OCI-LY7 (cell line): ENCODE results near the gene CHD3. TPM values are rescaled to one million over a fixed set of nuclear protein-coding genes. Genes with fewer than 3 reads are reported as not detected.

Experiments
- BruUV-seq: library from RNA; stranded (reverse); fragments of 400-500 nt; replicated peaks from 2 replicates; lab custom pipeline; 2021; lab: Mats Ljungman, UMichigan
- CTCF ChIA-PET: fragments of 300-600 bp; sonication (Branson Sonifier 250); formaldehyde crosslinking; loops from one replicate; lab custom pipeline; 2022; ENCODE audit warnings: antibody characterized with exemption; ENCODE audit not compliant: unreplicated experiment; lab: Charles Lee
- POLR2A ChIA-PET: fragments of 300-600 bp; sonication (Branson Sonifier 250); formaldehyde crosslinking; loops from one replicate; lab custom pipeline; 2022; ENCODE audit warnings: antibody characterized with exemption; lab: Charles Lee
- DNase-seq: peaks from one replicate; pipeline ENCODE4 v3.0.0-alpha.2; 2015; ENCODE audit warnings: low spot score
- H2AFZ ChIP-seq: fragments of 200-600 bp; sonication (generic), shearing (Covaris generic); 2 replicates; pipeline ENCODE4 v1.6.1; 2014; ENCODE audit warnings: mild to moderate bottlenecking, antibody characterized with exemption, low read length, moderate library complexity
- H3K27ac ChIP-seq: fragments of 200-600 bp; sonication (generic); 2 replicates; pipeline ENCODE4 v1.5.1; 2014; ENCODE audit warnings: mixed run types, low read depth, mild to moderate bottlenecking, moderate library complexity, low read length, inconsistent platforms; ENCODE audit not compliant: poor library complexity, severe bottlenecking
- H3K36me3 ChIP-seq: fragments of 200-600 bp; sonication (generic); 2 replicates; pipeline ENCODE4 v1.6.1; 2014; ENCODE audit warnings: mild to moderate bottlenecking, antibody characterized with exemption, low read length, moderate library complexity, mixed read lengths; ENCODE audit not compliant: insufficient read depth
- H3K4me1 ChIP-seq: fragments of 200-600 bp; sonication (generic); 2 replicates; pipeline ENCODE4 v1.5.1; 2014; ENCODE audit warnings: mild to moderate bottlenecking, low read length; ENCODE audit not compliant: insufficient read depth, poor library complexity, severe bottlenecking
- H3K4me2 ChIP-seq: fragments of 200-600 bp; sonication (generic); 2 replicates; pipeline ENCODE4 v1.6.1; 2014; ENCODE audit warnings: mild to moderate bottlenecking, low read length
- H3K4me3 ChIP-seq: fragments of 200-600 bp; sonication (generic); 2 replicates; pipeline ENCODE4 v1.5.1; 2014; ENCODE audit warnings: mild to moderate bottlenecking, low read depth, low read length; ENCODE audit not compliant: poor library complexity, severe bottlenecking
- H3K79me2 ChIP-seq: fragments of 200-600 bp; sonication (generic); 2 replicates; pipeline ENCODE4 v1.6.1; 2016; ENCODE audit warnings: low read depth, mild to moderate bottlenecking, low read length, moderate library complexity, mixed read lengths; ENCODE audit not compliant: insufficient read depth
- H3K9me2 ChIP-seq: fragments of 200-600 bp; sonication (generic); 2 replicates; pipeline ENCODE4 v1.6.1; 2016; ENCODE audit warnings: mild to moderate bottlenecking, low read length, mixed read lengths; ENCODE audit not compliant: insufficient read depth
- H3K9me3 ChIP-seq: fragments of 200-600 bp; sonication (generic); 2 replicates; pipeline ENCODE4 v1.6.1; 2014; ENCODE audit warnings: mild to moderate bottlenecking, mixed run types, low read length, mixed read lengths
- H4K20me1 ChIP-seq: fragments of 200-600 bp; sonication (generic); 2 replicates; pipeline ENCODE4 v1.6.1; 2014; ENCODE audit warnings: mild to moderate bottlenecking, antibody characterized with exemption, low read length, moderate library complexity, mixed read lengths; ENCODE audit not compliant: insufficient read depth
- CTCF ChIP-seq: fragments of 200-600 bp; sonication (generic); conservative IDR thresholded peaks from 2 replicates; pipeline ENCODE4 v1.5.1; 2014; ENCODE audit warnings: mild to moderate bottlenecking, antibody characterized with exemption, low read length, moderate library complexity, mixed read lengths
- EZH2phosphoT487 ChIP-seq: fragments of 200-600 bp; sonication (generic); IDR thresholded peaks from 2 replicates; pipeline ENCODE4 v1.6.1; 2018; ENCODE audit warnings: low read depth, borderline replicate concordance, mild to moderate bottlenecking, mixed run types, antibody characterized with exemption, low read length, moderate library complexity, mixed read lengths
- intact Hi-C: fragments of 100-400 bp; cut with micrococcal nuclease; formaldehyde crosslinking; loops from one replicate; pipeline ENCODE4 v1.10.0; 2022; ENCODE audit not compliant: unreplicated experiment
- total RNA-seq, 2 experiments: library from RNA; depleted of rRNA in 1 of 2; stranded (reverse); fragments of >200 nt in 1 of 2; shearing (Covaris generic) in 1 of 2; gene quantifications; 2 replicates each; pipeline ENCODE4 v1.2.3, GENCODE V29; 2014 to 2022

CHD3 gene
- total RNA-seq, 2 experiments from 2014 or later: 42.5 to 126 TPM

- DNase-seq: no peak
- H2AFZ ChIP-seq: no peak overlapping the region
- no peaks in the 10 kb centered on the region for H3K9me3 ChIP-seq
- peaks cover 91% of the 10 kb centered on the region for H3K36me3 ChIP-seq
- TF ChIP-seq CTCF (no peak), EZH2phosphoT487 (no peak)
- H3K27ac ChIP-seq: no peak overlapping the region
- BruUV-seq: TSS peak; percentile 61
- CTCF ChIA-PET: no interaction called here
- no peaks in the 10 kb centered on the region for H4K20me1 ChIP-seq
- POLR2A ChIA-PET: no interaction called here
- no peaks in the 10 kb centered on the region for H3K9me2 ChIP-seq
- H3K4me1 ChIP-seq: no peaks in the 10 kb centered on the region
- intact Hi-C loops: no loop called here
- no peak overlapping the region for H3K4me2 ChIP-seq
- no peaks in the 10 kb centered on the region for H3K79me2 ChIP-seq
- no peak overlapping the region for H3K4me3 ChIP-seq
Observed at GRCh38 chr17:7940743-7941142, 52.2 kb downstream of the CHD3 start.

GRCh38 chr17:7943291-7943690 is 54.7 kb downstream of the CHD3 start:
- H3K79me2 ChIP-seq: no peaks in the 10 kb centered on the region
- H3K27ac ChIP-seq: no peak overlapping the region
- H3K4me2 ChIP-seq: no peak overlapping the region
- no peak overlapping the region for H3K4me3 ChIP-seq
- peaks cover 91% of the 10 kb centered on the region for H3K36me3 ChIP-seq
- no peak for DNase-seq
- CTCF ChIA-PET: no interaction called here
- POLR2A ChIA-PET: no interaction called here
- intact Hi-C loops: no loop called here
- no TSS peak for BruUV-seq
- H3K9me3 ChIP-seq: no peaks in the 10 kb centered on the region
- H3K9me2 ChIP-seq: no peaks in the 10 kb centered on the region
- no peaks in the 10 kb centered on the region for H4K20me1 ChIP-seq
- H3K4me1 ChIP-seq: no peaks in the 10 kb centered on the region
- TF ChIP-seq CTCF (no peak), EZH2phosphoT487 (no peak)
- H2AFZ ChIP-seq: no peak overlapping the region

- no peak for DNase-seq
- H3K4me2 ChIP-seq: no peak overlapping the region
- ChIA-PET POLR2A (no interaction called here), CTCF (no interaction called here)
- no peaks in the 10 kb centered on the region for H4K20me1 ChIP-seq
- no peaks in the 10 kb centered on the region for H3K9me3 ChIP-seq
- intact Hi-C loops: no loop called here
- no peaks in the 10 kb centered on the region for H3K79me2 ChIP-seq
- peaks cover 91% of the 10 kb centered on the region for H3K36me3 ChIP-seq
- H3K4me1 ChIP-seq: no peaks in the 10 kb centered on the region
- H2AFZ ChIP-seq: no peak overlapping the region
- no TSS peak for BruUV-seq
- H3K9me2 ChIP-seq: no peaks in the 10 kb centered on the region
- H3K27ac ChIP-seq: no peak overlapping the region
- no peak for TF ChIP-seq EZH2phosphoT487
- TF ChIP-seq CTCF: no peak
- H3K4me3 ChIP-seq: no peak overlapping the region
Observed at GRCh38 chr17:7944326-7944725, 55.7 kb downstream of the CHD3 start.
